Measurements from ENCODE around the gene ARSA.

The ARSA gene

GRCh38 chr22:50610581-50610980, 17.4 kb downstream of the ARSA start:
- Histone ChIP-seq H3K4me1 (ENCODE audit: insufficient read depth, low read length, severe bottlenecking) (no peaks in the 10 kb centered on the region), H3K27ac (ENCODE audit: low read depth, low read length, poor library complexity, severe bottlenecking) (no peak overlapping the region), H2AFZ (ENCODE audit: low read length) (no peak overlapping the region), H3K36me3 (ENCODE audit: insufficient read depth, low read length) (no peaks in the 10 kb centered on the region), H3K4me3 (ENCODE audit: low read depth, low read length, poor library complexity, severe bottlenecking) (no peak overlapping the region), H3F3A (ENCODE audit: insufficient read depth, low read length) (no peaks in the 10 kb centered on the region), H3K4me2 (ENCODE audit: low read length) (no peak overlapping the region), H3K79me2 (ENCODE audit: insufficient read depth, low read length) (no peaks in the 10 kb centered on the region), H3K9me2 (ENCODE audit: low read depth, low read length) (no peaks in the 10 kb centered on the region), H3K27me3 (ENCODE audit: insufficient read depth, low read length) (no peaks in the 10 kb centered on the region), H3K9ac (ENCODE audit: low read length) (no peak overlapping the region), H4K20me1 (ENCODE audit: insufficient read depth, low read length) (no peaks in the 10 kb centered on the region), H3K9me3 (ENCODE audit: low read length) (no peaks in the 10 kb centered on the region)
- no peak for TF ChIP-seq EZH2 (IDR thresholded peaks at IDR 0.05; ENCODE audit: borderline replicate concordance, low read length)
- no peak for TF ChIP-seq CTCF (IDR thresholded peaks at IDR 0.05; ENCODE audit: low read length)

GRCh38 chr22:50610041-50610451, 17.9 kb downstream of the ARSA start:
- TF ChIP-seq EZH2 (IDR thresholded peaks at IDR 0.05; ENCODE audit: borderline replicate concordance, low read length) (no peak), CTCF (IDR thresholded peaks at IDR 0.05; ENCODE audit: low read length) (no peak)
- H3K9ac ChIP-seq (ENCODE audit: low read length), result no peak overlapping the region
- no peak overlapping the region for H3K4me2 ChIP-seq (ENCODE audit: low read length)
- no peaks in the 10 kb centered on the region for H3F3A ChIP-seq (ENCODE audit: insufficient read depth, low read length)
- no peaks in the 10 kb centered on the region for H3K9me2 ChIP-seq (ENCODE audit: low read depth, low read length)
- no peaks in the 10 kb centered on the region for H3K27me3 ChIP-seq (ENCODE audit: insufficient read depth, low read length)
- H2AFZ ChIP-seq (ENCODE audit: low read length), result no peak overlapping the region
- H3K36me3 ChIP-seq (ENCODE audit: insufficient read depth, low read length), result no peaks in the 10 kb centered on the region
- H3K9me3 ChIP-seq (ENCODE audit: low read length), result no peaks in the 10 kb centered on the region
- H3K4me3 ChIP-seq (ENCODE audit: low read depth, low read length, poor library complexity, severe bottlenecking), result no peak overlapping the region
- H4K20me1 ChIP-seq (ENCODE audit: insufficient read depth, low read length), result no peaks in the 10 kb centered on the region
- H3K79me2 ChIP-seq (ENCODE audit: insufficient read depth, low read length), result no peaks in the 10 kb centered on the region
- no peak overlapping the region for H3K27ac ChIP-seq (ENCODE audit: low read depth, low read length, poor library complexity, severe bottlenecking)
- H3K4me1 ChIP-seq (ENCODE audit: insufficient read depth, low read length, severe bottlenecking), result no peaks in the 10 kb centered on the region

- H3K36me3 ChIP-seq (ENCODE audit: insufficient read depth, low read length), result no peaks in the 10 kb centered on the region
- no peaks in the 10 kb centered on the region for H3K27me3 ChIP-seq (ENCODE audit: insufficient read depth, low read length)
These were observed 18.4 kb downstream of the ARSA start for GRCh38 chr22:50609599-50609998.

More at GRCh38 chr22:50609599-50609998, 18.4 kb downstream of the ARSA start:
- no peak overlapping the region for H3K4me2 ChIP-seq (ENCODE audit: low read length)
- no peak for TF ChIP-seq CTCF (IDR thresholded peaks at IDR 0.05; ENCODE audit: low read length)
- TF ChIP-seq EZH2 (IDR thresholded peaks at IDR 0.05; ENCODE audit: borderline replicate concordance, low read length), result no peak
- H2AFZ ChIP-seq (ENCODE audit: low read length), result no peak overlapping the region
- H3K79me2 ChIP-seq (ENCODE audit: insufficient read depth, low read length), result no peaks in the 10 kb centered on the region
- no peaks in the 10 kb centered on the region for H4K20me1 ChIP-seq (ENCODE audit: insufficient read depth, low read length)
- no peak overlapping the region for H3K9ac ChIP-seq (ENCODE audit: low read length)
- H3K4me3 ChIP-seq (ENCODE audit: low read depth, low read length, poor library complexity, severe bottlenecking), result no peak overlapping the region
- H3F3A ChIP-seq (ENCODE audit: insufficient read depth, low read length), result no peaks in the 10 kb centered on the region
- H3K9me3 ChIP-seq (ENCODE audit: low read length), result no peaks in the 10 kb centered on the region
- no peak overlapping the region for H3K27ac ChIP-seq (ENCODE audit: low read depth, low read length, poor library complexity, severe bottlenecking)
- no peaks in the 10 kb centered on the region for H3K4me1 ChIP-seq (ENCODE audit: insufficient read depth, low read length, severe bottlenecking)
- H3K9me2 ChIP-seq (ENCODE audit: low read depth, low read length), result no peaks in the 10 kb centered on the region

Measured in OCI-LY1 (cell line).